K562 (cell line): ENCODE measurements around the gene CEP78. TPM values are rescaled to one million over a fixed set of nuclear protein-coding genes. Genes with fewer than 3 reads are reported as not detected.

Experiments used
- ATAC-seq: fragments of 200-7000 bp; cut with Tn5 transposase; 3 replicates; pipeline ENCODE4 v1.9.1; 2020; ENCODE audit warnings: moderate library complexity
- BruUV-seq: library from RNA; stranded (reverse); fragments of 400-500 nt; replicated peaks from 2 replicates; lab custom pipeline; 2021; lab: Mats Ljungman, UMichigan
- CTCF ChIA-PET: fragments of 300-600 bp; formaldehyde crosslinking; extraction: SDS; loops from one replicate; lab custom pipeline; 2021; ENCODE audit warnings: low intra/inter-chr PET ratio; lab: Yijun Ruan, JAX
- POLR2A ChIA-PET: fragments of 300-600, 350-650 bp; sonication (Branson Sonifier 250); formaldehyde crosslinking; extraction: SDS; loops from one replicate; lab custom pipeline; 2021; ENCODE audit warnings: antibody characterized with exemption, inconsistent platforms; lab: Yijun Ruan, JAX
- DNase-seq, 4 experiments: peaks; one replicate each; pipeline versions ENCODE4 v3.0.0 to v3.0.0-alpha.2; 2011 to 2018; ENCODE audit warnings: low spot score in 3 of 4, mixed read lengths in 3 of 4; ENCODE audit errors: extremely low read depth in 1 of 4
- FAIRE-seq: peaks from 2 replicates; lab custom pipeline; 2011; peaks lifted over from hg19 to GRCh38; lab: Jason Lieb, UNC
- H2AFZ ChIP-seq: 2 replicates; pipeline ENCODE4 v1.6.0; 2011; ENCODE audit warnings: low read depth, low read length, control low read depth, inconsistent platforms
- H3K27ac ChIP-seq: fragments of 200-600 bp; 3 replicates; pipeline ENCODE4 v1.8.0; 2011; ENCODE audit warnings: low read depth, mild to moderate bottlenecking, control low read depth, inconsistent platforms, low read length, moderate library complexity, mixed read lengths; ENCODE audit errors: extremely low read depth
- H3K27me3 ChIP-seq, 2 experiments: fragments of 300-600 bp in 1 of 2; 2 replicates in 1 of 2; 3 replicates in 1 of 2; pipeline versions ENCODE4 v1.6.0 to v1.8.0; 2011; ENCODE audit warnings: inconsistent platforms in 2 of 2, low read length in 2 of 2, mild to moderate bottlenecking in 1 of 2, mixed read lengths in 1 of 2, moderate library complexity in 1 of 2; ENCODE audit not compliant: control insufficient read depth in 2 of 2, insufficient read depth in 2 of 2
- H3K36me3 ChIP-seq: fragments of 300-600 bp; 3 replicates; pipeline ENCODE4 v1.8.0; 2011; ENCODE audit warnings: mild to moderate bottlenecking, low read length, inconsistent platforms; ENCODE audit not compliant: control insufficient read depth, insufficient read depth
- H3K4me1 ChIP-seq, 2 experiments: fragments of 200-600 bp in 1 of 2; replicated peaks in 1 of 2; 2 replicates in 1 of 2; 3 replicates in 1 of 2; pipeline versions ENCODE4 v1.5.1 to v1.8.0; 2011; ENCODE audit warnings: inconsistent platforms in 2 of 2, low read length in 2 of 2, mild to moderate bottlenecking in 1 of 2, mixed read lengths in 1 of 2, moderate library complexity in 1 of 2; ENCODE audit not compliant: control insufficient read depth in 2 of 2, insufficient read depth in 2 of 2
- H3K4me2 ChIP-seq: 2 replicates; pipeline ENCODE4 v1.6.1; 2011; ENCODE audit warnings: low read length, control low read depth, inconsistent platforms, mixed read lengths; ENCODE audit not compliant: insufficient read depth
- H3K4me3 ChIP-seq: fragments of 200-600 bp; sonication (generic), shearing (Covaris generic); 2 replicates; pipeline ENCODE4 v1.5.1; 2016; ENCODE audit warnings: control low read depth, inconsistent platforms
- H3K79me2 ChIP-seq: fragments of 200-600 bp; 3 replicates; pipeline ENCODE4 v1.8.0; 2011; ENCODE audit warnings: low read length, inconsistent platforms; ENCODE audit not compliant: control insufficient read depth, insufficient read depth
- H3K9ac ChIP-seq, 2 experiments: 2 replicates each; pipeline versions ENCODE4 v1.6.0 to v1.6.1; 2011; ENCODE audit warnings: low read depth in 2 of 2, low read length in 2 of 2, control low read depth in 1 of 2, inconsistent platforms in 1 of 2, mild to moderate bottlenecking in 1 of 2, mixed read lengths in 1 of 2; ENCODE audit not compliant: insufficient read depth in 1 of 2
- H3K9me1 ChIP-seq: one replicate; pipeline ENCODE4 v1.6.0; 2011; ENCODE audit warnings: inconsistent platforms, mild to moderate bottlenecking, low read length, moderate library complexity; ENCODE audit not compliant: control insufficient read depth, insufficient read depth
- H3K9me3 ChIP-seq: replicated peaks from 2 replicates; pipeline ENCODE4 v1.5.1; 2011; ENCODE audit warnings: low read depth, low read length, inconsistent platforms; ENCODE audit not compliant: control insufficient read depth, insufficient read depth
- H4K20me1 ChIP-seq: replicated peaks from 2 replicates; pipeline ENCODE4 v1.6.1; 2011; ENCODE audit warnings: low read length, inconsistent platforms, mixed read lengths; ENCODE audit not compliant: control insufficient read depth, insufficient read depth
- ZNF644 ChIP-seq: fragments of 200-800 bp; sonication (Bioruptor generic); IDR thresholded peaks from 2 replicates; pipeline ENCODE4 v1.6.1; 2016; ENCODE audit warnings: low read depth, missing genetic modification characterization, missing compliant biosample characterization
- WGBS: fragments of 100-300 bp; shearing (Covaris generic); methylation state at CpG from one replicate; pipeline ENCODE4 v1.1.6; 2016; ENCODE audit warnings: low coverage, mixed read lengths; ENCODE audit not compliant: insufficient coverage; ENCODE audit errors: missing lambda C conversion rate; 5-methylcytosine and 5-hydroxymethylcytosine counted together
- in situ Hi-C: fragments of 300-500 bp; cut with MboI; formaldehyde crosslinking; loops from 4 replicates; pipeline ENCODE4 v1.15.0; 2018; ENCODE audit warnings: inconsistent platforms, mixed read lengths
- intact Hi-C: fragments of 100-400 bp; cut with micrococcal nuclease; formaldehyde crosslinking; loops from 2 replicates; pipeline ENCODE4 v1.14.2; 2022
- polyA plus RNA-seq, 8 experiments: library from polyadenylated mRNA; depleted of rRNA in 4 of 8; stranded (reverse) in 5 of 8; unstranded in 3 of 8; fragments of >200 nt; fragmentation: Nextera tagmentation in 2 of 8; fragmentation: Illumina TruSeq in 1 of 8; extraction: Ambion mirVana in 2 of 8; extraction: Trizol in 1 of 8; gene quantifications; 2 replicates each; pipeline versions ENCODE4 v1.2.1 to v1.2.3, GENCODE V29; 2011 to 2014; ENCODE audit warnings: inconsistent platforms in 1 of 8, missing spikeins in 1 of 8
- total RNA-seq, 7 experiments: library from RNA; depleted of rRNA in 6 of 7; stranded (reverse); fragments of >200 nt in 6 of 7; fragmentation: Illumina TruSeq in 2 of 7; extraction: Trizol in 2 of 7; gene quantifications; 2 replicates each; pipeline versions ENCODE4 v1.2.1 to v1.2.3, GENCODE V29; 2011 to 2021; ENCODE audit warnings: low replicate concordance in 1 of 7
- TF ChIP-seq, protein P1 (sequence below): fragments of 250-450 bp; sonication (Bioruptor Pico); IDR thresholded peaks from 2 replicates; pipeline ENCODE4 v1.9.0; 2021; ENCODE audit warnings: mild to moderate bottlenecking
- TF ChIP-seq, protein P2 (sequence below): sonication (generic); IDR thresholded peaks from 2 replicates; pipeline ENCODE4 v1.6.1; 2016

The CEP78 gene
- total and polyA plus RNA-seq, 9 of the 15 experiments (the other 6 are each of a cell fraction or from before 2014, with no cell fraction given) = 3.5 to 26.0 (median 21.5) TPM

DNA sequence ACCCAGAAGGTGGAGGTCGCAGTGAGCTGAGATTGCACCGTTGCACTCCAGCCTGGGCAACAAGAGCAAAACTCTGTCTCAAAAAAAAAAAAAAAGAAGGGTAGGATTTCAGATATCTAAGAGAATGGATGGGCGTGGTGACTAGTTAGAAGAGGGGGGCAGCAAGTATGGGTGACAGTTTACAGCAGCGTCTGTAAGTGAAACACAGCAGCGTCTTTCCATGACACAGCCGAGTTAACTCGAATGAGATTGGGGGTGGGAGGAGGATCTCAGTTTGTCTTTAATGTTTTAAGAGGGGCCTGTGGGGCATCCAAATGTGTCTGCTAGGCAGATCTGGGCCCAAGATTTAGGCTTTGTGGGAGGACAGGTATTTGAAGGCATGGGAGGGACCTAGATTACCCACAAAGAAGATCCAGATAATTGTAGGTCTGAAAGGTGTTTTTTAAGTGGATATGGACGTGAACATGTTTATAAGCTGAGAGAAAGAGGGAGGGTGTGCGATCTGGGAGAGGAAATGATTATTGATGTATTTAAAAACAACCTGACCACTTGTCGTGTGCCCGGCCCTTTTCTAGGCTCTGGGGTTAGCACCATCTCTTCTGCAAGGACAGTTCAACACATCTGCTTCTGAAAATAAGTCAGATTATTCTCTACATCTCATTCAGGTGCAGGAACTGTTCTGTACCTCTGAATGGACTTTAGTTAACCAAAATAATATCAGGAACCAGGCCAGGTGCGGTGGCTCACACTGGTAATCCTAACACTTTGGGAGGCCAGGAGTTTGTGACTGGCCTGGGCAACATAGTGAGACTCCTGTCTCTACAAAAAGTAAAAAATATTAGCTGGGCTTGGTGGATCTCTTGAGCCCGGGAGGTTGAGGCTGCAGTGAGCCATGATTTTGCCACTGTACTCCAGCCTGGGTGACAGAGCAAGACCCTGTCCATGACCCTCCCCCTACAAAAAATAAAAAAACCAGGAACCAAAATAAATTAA lies 2.5 kb downstream of the CEP78 start:
- 59% methylated on average over 9 of the region's 13 CpGs for WGBS
- DNase-seq = peak in 3 of 4 experiments; percentile 3 to 13 (median 11)
- Histone ChIP-seq H3K9ac (no peak overlapping the region), H4K20me1 (no peaks in the 10 kb centered on the region), H3K27ac (no peak overlapping the region), H3K79me2 (peaks cover 19% of the 10 kb centered on the region), H2AFZ (no peak overlapping the region)
- no peak for FAIRE-seq
- no peak for ATAC-seq
- TF ChIP-seq ZNF644 (tag) = no peak
- TF ChIP-seq, protein P1, sequence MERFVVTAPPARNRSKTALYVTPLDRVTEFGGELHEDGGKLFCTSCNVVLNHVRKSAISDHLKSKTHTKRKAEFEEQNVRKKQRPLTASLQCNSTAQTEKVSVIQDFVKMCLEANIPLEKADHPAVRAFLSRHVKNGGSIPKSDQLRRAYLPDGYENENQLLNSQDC (CRISPR knock-in tag) = no peak
- TF ChIP-seq, protein P2, sequence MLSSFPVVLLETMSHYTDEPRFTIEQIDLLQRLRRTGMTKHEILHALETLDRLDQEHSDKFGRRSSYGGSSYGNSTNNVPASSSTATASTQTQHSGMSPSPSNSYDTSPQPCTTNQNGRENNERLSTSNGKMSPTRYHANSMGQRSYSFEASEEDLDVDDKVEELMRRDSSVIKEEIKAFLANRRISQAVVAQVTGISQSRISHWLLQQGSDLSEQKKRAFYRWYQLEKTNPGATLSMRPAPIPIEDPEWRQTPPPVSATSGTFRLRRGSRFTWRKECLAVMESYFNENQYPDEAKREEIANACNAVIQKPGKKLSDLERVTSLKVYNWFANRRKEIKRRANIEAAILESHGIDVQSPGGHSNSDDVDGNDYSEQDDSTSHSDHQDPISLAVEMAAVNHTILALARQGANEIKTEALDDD = 0 out of 2 replicates have a peak, but pooled peaks have one; percentile 39
- TF ChIP-seq, all 486 proteins: peak for 1
- Histone ChIP-seq H3K9me3 (no peaks in the 10 kb centered on the region), H3K36me3 (peaks cover 21% of the 10 kb centered on the region; the same call in 2 of the 3 replicates), H3K27me3 (no peaks in the 10 kb centered on the region), H3K4me3 (no peak overlapping the region), H3K4me2 (no peak overlapping the region), H3K9me1 (no peaks in the 10 kb centered on the region), H3K4me1 (peaks cover 5 to 11% of the 10 kb centered on the region in 2 experiments; a peak in 4 of 5 replicates)
- intact Hi-C loops (no loop called here), in situ Hi-C loops (no loop called here)
- CTCF ChIA-PET = interaction anchor here (0.7 kb wide), 2 partner anchors 42 to 390 kb away, joined by 3 to 4 read pairs; no protein-coding TSS in a partner anchor
- POLR2A ChIA-PET = no interaction called here
- no TSS peak for BruUV-seq
